ENCODE measurements around the gene UGP2. TPM values are rescaled to one million over a fixed set of nuclear protein-coding genes. Genes with fewer than 3 reads are reported as not detected.

Gene UGP2
- total and polyA plus RNA-seq, 2 experiments from 2014 or later = 183 to 327 TPM

GRCh38 chr2:63818271-63818670, 23.4 kb upstream of the UGP2 start:
- Histone ChIP-seq H3K4me1 (ENCODE audit: low read depth) (peaks cover 11% of the 10 kb centered on the region), H3K9me3 (ENCODE audit: low read depth) (no peaks in the 10 kb centered on the region), H3K27me3 (no peaks in the 10 kb centered on the region), H3K4me3 (no peak overlapping the region), H3K27ac (no peak overlapping the region), H3K36me3 (no peaks in the 10 kb centered on the region)
- TF ChIP-seq, protein P1, sequence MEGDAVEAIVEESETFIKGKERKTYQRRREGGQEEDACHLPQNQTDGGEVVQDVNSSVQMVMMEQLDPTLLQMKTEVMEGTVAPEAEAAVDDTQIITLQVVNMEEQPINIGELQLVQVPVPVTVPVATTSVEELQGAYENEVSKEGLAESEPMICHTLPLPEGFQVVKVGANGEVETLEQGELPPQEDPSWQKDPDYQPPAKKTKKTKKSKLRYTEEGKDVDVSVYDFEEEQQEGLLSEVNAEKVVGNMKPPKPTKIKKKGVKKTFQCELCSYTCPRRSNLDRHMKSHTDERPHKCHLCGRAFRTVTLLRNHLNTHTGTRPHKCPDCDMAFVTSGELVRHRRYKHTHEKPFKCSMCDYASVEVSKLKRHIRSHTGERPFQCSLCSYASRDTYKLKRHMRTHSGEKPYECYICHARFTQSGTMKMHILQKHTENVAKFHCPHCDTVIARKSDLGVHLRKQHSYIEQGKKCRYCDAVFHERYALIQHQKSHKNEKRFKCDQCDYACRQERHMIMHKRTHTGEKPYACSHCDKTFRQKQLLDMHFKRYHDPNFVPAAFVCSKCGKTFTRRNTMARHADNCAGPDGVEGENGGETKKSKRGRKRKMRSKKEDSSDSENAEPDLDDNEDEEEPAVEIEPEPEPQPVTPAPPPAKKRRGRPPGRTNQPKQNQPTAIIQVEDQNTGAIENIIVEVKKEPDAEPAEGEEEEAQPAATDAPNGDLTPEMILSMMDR (IDR thresholded peaks at IDR 0.05; ENCODE audit: low read depth, low read length) = no peak
- no peak for DNase-seq (ENCODE audit: low read depth in 1 of 2, low spot score in 1 of 2)

- Histone ChIP-seq H3K27ac (no peak overlapping the region), H3K36me3 (no peaks in the 10 kb centered on the region), H3K9me3 (ENCODE audit: low read depth) (no peaks in the 10 kb centered on the region), H3K27me3 (no peaks in the 10 kb centered on the region), H3K4me3 (no peak overlapping the region), H3K4me1 (ENCODE audit: low read depth) (peaks cover 11% of the 10 kb centered on the region)
- TF ChIP-seq, protein P1 (IDR thresholded peaks at IDR 0.05; ENCODE audit: low read depth, low read length) = no peak
- DNase-seq (ENCODE audit: low read depth in 1 of 2, low spot score in 1 of 2) = no peak
These were observed 22.4 kb upstream of the UGP2 start for GRCh38 chr2:63819256-63819655.

- no peak overlapping the region for H3K27ac ChIP-seq
- TF ChIP-seq, protein P1 (IDR thresholded peaks at IDR 0.05; ENCODE audit: low read depth, low read length) = no peak
- DNase-seq (ENCODE audit: low read depth in 1 of 2, low spot score in 1 of 2) = peak in 1 of 2 donors; percentile 71
- no peak overlapping the region for H3K4me3 ChIP-seq
- H3K9me3 ChIP-seq (ENCODE audit: low read depth) = no peaks in the 10 kb centered on the region
- H3K27me3 ChIP-seq = no peaks in the 10 kb centered on the region
- peaks cover 11% of the 10 kb centered on the region for H3K4me1 ChIP-seq (ENCODE audit: low read depth)
- no peaks in the 10 kb centered on the region for H3K36me3 ChIP-seq
These were observed 21.7 kb upstream of the UGP2 start for GRCh38 chr2:63819765-63820717.

- Histone ChIP-seq H3K4me3 (no peak overlapping the region), H3K27ac (no peak overlapping the region), H3K27me3 (no peaks in the 10 kb centered on the region), H3K36me3 (no peaks in the 10 kb centered on the region), H3K9me3 (ENCODE audit: low read depth) (no peaks in the 10 kb centered on the region), H3K4me1 (ENCODE audit: low read depth) (peaks cover 11% of the 10 kb centered on the region)
- DNase-seq (ENCODE audit: low read depth in 1 of 2, low spot score in 1 of 2) = no peak
- TF ChIP-seq, protein P1 (IDR thresholded peaks at IDR 0.05; ENCODE audit: low read depth, low read length) = no peak
These were observed 20.7 kb upstream of the UGP2 start for GRCh38 chr2:63820969-63821368.

DNA sequence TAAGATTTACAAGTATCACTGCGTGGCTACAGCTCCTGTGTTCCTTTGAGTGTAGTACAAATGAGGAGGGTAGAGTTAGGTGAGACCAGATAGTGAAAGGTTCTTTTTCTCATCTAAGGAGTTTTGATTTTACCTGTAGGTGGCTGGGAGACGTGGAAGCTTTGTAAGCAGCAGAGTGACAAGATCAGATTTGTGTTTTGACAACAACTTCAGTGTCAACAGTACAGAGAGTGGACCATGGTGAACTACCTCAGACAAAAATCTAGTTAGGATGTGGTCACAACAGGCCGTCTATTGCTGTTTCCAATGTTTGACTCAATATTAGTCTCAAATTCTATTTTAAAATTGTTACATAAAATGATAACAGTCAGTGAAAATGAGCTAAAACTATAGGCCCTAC, 20.3 kb upstream of the UGP2 start:
- H3K4me1 ChIP-seq (ENCODE audit: low read depth) = peaks cover 11% of the 10 kb centered on the region
- no peaks in the 10 kb centered on the region for H3K36me3 ChIP-seq
- no peak overlapping the region for H3K4me3 ChIP-seq
- H3K27me3 ChIP-seq = no peaks in the 10 kb centered on the region
- TF ChIP-seq, protein P1 (IDR thresholded peaks at IDR 0.05; ENCODE audit: low read depth, low read length) = no peak
- no peak overlapping the region for H3K27ac ChIP-seq
- DNase-seq (ENCODE audit: low read depth in 1 of 2, low spot score in 1 of 2) = no peak
- H3K9me3 ChIP-seq (ENCODE audit: low read depth) = no peaks in the 10 kb centered on the region

Data from cardiac muscle cell (in vitro differentiated cells and primary cell).